AG09319 (cell line): Measurements from ENCODE around the gene DNAJB11.

Experiments used
- DNase-seq: peaks from one replicate; pipeline ENCODE4 v3.0.0-alpha.2; 2010; ENCODE audit warnings: low read depth; ENCODE audit errors: extremely low read depth
- CTCF ChIP-seq: IDR thresholded peaks from 2 replicates; pipeline ENCODE4 v1.5.1; 2011; ENCODE audit warnings: low read depth, mild to moderate bottlenecking, inconsistent platforms, low read length, moderate library complexity

The DNAJB11 gene

GRCh38 chr3:186609247-186609868 lies 38.8 kb downstream of the DNAJB11 start:
- peak; percentile 29 for TF ChIP-seq CTCF
- no peak for DNase-seq

- no peak for TF ChIP-seq CTCF
- no peak for DNase-seq
Measured at GRCh38 chr3:186612065-186612464, 41.5 kb downstream of the DNAJB11 start.

- no peak for DNase-seq
- TF ChIP-seq CTCF: no peak
Measured at GRCh38 chr3:186612721-186613636, 42.5 kb downstream of the DNAJB11 start, which contains the start of gene AHSG. Gene AHSG, plus strand, starts transcription at chr3:186613060. Its CDS starts 82 bp downstream, at chr3:186613142.

DNA sequence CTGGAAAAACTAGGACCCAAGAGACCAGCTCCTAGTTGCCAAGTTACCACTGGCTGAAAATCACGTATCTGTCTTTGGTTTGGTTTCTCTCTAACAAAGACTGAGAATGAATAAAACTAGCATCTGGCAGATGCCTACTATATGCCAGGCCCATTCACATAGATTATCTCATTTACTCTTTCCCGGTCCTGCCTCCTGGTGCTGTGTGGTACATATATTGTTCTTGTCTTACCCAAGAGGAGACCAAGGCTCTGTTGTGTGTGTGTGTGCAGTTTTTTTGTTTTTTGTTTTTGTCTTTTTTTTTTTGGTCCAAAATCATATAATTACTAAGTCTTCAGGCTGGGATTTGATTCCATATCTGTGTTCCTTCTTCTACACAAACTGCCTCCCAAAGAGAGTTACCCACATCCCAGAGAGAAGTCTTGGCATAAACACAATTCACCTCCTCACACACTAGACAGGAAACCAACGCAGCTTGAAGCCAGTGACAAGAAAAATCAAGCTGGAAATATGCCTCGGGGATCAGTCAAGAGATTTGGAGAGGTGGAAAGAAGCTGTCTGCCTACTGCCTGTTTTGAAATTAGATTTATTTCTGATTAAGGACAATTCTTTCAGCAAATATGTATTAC lies 43.2 kb downstream of the DNAJB11 start:
- DNase-seq: no peak
- TF ChIP-seq CTCF: no peak

DNA sequence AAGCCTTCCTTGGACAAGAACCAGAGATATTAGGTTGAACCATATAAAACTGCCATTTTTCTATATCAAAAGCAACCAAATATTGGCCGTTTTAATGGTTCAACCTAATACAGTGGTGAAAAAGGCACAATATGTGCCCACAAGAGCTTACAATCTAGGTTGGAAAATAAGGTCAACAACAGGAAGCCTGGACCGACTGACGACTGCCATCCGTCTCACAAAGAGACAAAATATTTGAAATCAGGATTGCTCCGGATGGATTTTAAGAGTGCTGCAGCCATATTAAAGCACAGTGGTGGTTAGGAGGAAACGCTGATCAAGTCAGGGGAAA lies 43.7 kb downstream of the DNAJB11 start:
- DNase-seq: no peak
- TF ChIP-seq CTCF: no peak

GRCh38 chr3:186614597-186615483 lies 44.3 kb downstream of the DNAJB11 start:
- TF ChIP-seq CTCF: peak; percentile 100
- peak; percentile 29 for DNase-seq
